NCI-H510A (cell line): Measurements from ENCODE around the gene C10orf90.

Source experiments
- DNase-seq: peaks from one replicate; lab custom pipeline; 2025; lab: John Stamatoyannopoulos, UW

C10orf90 gene

DNA sequence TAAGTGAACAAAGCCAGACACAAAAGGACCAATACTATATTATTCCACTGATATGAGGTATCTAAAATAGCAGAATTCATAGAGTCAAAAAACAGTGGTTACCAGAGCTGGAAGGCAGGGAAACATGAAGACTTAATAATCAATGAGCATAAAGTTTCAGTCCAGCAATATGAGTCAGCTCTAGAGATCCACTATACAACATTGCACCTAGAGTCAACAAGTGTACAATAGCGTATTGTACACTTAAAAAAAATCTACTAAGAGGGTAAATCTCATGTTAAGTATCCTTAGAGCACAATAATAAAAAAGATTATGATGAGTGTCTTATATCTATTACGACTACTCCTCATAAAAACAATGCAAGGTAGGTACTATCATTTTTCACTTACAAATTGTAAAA lies 36.1 kb downstream of the C10orf90 start:
- no peak for DNase-seq

DNA sequence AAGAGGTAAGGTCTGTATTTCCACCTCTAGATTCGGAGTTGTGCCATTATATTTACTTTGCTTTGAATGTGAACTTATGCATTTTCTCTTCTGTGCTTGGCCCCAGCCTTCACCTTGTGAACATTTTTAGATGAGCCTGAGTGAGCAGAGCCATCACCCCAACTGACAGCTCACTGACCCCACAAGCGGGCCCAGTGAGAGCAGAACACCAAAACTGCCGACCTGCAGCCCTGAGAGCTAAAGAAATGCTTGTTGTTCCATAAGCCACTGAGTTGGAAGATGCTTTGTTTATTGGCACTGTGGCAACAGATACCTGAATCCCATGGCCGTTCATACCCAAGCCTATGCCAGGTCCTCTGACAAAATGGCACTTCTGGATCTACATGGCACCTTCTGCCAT lies 37.8 kb downstream of the C10orf90 start:
- DNase-seq = no peak

DNA sequence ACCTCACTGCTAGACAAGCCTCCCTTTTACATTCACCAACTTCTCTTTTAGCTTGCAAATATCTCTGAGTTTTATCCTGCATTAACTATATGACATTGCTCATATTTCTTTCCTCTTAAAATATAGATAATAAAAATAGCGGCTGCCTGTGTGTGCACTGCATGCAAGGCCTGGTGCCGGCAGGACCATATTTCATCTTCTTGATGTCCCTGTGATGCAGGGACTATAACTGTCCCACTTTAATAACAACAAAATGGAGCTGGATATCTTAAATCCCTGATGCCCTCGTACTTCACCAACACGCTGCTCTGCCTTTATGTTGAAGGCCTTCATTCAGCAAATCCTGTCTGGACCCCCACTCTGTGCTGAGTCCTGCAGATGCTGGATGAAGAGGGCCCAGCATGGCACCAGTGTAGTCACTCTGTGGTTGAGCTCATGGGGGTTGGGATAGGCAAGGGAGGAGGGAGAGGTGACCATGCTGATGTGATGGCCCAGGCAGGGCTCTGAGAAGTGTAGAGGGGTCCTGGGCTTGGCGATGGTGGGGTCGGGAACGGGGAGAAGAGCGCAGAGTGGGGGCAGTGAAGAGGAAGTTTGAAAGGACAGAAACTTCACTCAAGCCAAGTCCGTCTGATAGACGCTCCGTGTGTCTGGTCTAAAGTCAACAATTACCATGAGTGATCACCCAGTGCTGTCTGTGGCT lies 40.4 kb downstream of the C10orf90 start:
- no peak for DNase-seq

DNA sequence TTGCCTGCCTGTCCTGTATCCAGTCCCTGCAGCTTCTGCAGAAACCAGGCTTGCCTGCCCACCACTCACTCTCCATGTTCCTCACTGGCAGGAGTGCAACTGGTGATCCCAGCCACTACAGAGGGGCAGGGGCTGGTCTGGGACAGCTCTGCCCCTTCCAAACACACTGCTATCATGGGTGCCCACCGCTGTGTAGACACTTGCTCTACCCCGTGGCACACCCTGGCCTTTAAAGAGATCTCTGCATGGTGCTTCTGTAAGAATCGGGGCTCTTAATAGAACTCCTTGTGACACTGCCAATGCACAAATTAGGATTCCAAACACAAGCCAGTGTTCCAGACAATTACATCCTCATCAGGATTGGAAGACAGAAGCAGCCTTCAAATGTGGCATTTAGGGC lies 41.7 kb downstream of the C10orf90 start:
- no peak for DNase-seq

DNA sequence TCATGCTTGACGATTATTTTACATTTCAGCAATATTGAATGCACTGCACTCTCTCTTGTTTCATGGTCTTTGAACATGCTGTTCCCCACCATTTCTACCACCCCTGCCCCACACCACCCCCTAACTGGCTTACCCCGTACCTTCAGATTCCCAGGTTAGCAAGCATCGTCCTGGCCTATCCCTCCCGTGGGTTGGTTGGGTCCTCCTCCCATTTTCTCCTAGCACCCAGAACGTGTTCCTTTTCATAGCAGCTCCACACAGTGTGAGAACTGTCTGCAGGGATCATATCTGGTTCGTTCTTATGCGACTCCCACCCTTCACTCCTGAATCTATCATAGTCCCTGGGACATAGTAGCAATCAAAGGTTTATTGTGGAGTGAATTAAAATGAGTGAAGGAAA lies 48.6 kb downstream of the C10orf90 start:
- no peak for DNase-seq

DNA sequence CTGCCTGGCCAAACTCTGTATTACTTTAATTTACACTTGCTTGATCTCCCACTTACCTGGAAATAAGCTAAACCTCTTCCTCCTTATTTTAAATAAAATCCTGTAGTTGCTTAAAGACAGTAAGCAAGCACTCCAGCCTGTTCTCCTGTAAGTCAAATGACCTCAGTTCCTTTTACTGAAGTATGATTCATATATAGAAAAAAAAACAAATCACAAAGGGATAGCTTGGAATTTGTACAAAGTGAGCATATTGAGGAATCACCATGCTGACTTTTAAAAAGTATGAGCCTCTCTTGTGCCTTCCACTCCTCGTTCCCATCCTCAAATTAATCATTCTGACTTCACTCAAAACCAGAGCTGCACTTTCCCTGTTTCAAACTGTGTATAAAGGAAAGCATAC lies 52.0 kb downstream of the C10orf90 start:
- no peak for DNase-seq

DNA sequence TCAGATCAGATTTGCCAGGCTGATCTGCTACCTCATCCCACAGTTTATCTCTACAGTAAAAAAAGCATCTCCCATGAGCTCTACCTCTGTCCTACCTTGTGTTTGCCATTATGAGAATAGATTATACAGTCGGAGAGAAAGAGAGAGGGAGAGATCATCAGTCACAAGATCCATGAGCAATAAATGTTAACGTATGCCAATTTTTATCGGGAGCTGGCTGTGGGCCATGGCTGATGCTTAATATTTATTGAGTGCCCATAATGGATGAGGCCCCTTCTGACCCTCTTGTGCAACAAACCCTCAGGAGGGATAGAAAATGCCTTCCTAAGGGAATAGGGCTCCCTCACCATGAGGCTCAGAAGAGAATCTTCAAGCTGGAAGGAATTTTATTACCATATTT lies 52.8 kb downstream of the C10orf90 start:
- no peak for DNase-seq

DNA sequence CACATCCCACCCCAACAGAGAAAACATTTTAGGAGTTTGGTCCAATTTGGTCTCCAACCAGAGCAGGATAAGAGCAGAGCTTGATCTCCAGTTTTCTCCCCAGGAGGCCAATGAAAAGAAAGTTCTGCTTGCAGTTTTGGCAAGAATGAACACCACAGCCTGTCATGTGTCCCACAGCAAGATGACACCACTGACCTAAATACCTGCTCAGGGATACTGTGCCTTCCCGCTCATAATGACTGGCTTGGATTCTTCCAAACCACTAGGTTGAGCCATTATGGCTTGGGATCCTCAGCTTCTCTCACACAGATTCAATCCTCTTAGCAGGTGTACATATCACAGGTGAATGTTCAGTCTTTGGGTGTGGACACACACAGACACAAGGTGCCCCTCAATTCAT lies 53.3 kb downstream of the C10orf90 start:
- DNase-seq = no peak

DNA sequence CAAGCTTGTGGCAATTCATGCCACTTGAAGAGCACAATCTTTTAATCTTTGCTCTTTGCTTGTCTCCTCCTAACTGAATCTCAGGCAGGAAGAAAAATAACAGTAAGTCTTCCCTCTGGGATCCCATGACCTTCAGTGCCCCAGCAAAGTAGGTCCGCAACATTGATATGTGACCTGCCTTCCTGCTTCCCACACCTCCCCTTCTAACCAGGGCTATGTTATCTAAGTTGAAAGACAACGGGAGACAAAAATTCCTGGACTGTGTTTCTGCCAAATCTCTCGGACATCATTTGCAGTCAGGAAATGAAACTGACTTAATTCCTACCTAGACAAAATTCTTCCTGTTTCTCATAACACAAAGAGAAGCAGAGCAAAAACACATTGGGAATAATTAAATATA lies 53.8 kb downstream of the C10orf90 start:
- no peak for DNase-seq

DNA sequence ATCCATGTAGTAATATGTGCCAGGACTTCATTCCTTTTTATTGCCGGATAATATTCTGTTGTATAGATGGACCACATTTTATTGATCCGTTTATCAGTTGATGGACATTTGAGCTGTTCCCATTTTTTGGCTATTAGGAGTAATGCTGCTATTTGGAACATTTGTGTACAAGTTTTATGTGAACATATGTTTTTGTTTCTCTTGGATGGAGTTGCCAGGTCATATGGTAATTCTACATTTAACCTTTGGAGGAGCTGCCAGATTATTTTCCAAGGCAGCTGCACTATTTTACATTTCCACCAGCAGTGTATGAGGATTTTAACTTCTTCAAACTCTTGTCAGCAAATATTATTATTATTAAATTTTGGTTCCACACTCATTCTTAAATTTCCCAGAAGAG lies 59.2 kb downstream of the C10orf90 start:
- DNase-seq = no peak

DNA sequence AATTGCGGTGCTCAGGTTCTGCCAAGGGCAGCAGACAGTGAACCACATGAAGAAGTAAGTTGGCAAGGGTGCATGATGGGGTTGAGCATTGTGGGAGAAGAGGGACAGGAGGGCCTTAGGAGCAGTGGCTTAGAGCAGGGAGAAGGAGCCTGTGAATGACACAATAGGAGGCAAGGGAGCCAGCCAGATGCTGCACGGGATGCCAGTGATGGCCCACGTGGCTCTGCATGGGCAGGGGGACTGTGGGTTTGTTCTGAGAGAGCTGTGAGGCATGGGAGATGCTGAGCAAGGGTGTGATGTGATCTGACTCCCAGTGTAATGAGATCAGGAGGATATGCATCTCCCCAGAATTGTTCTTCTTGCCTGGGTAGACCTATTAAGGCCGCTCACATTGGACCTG lies 60.9 kb downstream of the C10orf90 start:
- no peak for DNase-seq

DNA sequence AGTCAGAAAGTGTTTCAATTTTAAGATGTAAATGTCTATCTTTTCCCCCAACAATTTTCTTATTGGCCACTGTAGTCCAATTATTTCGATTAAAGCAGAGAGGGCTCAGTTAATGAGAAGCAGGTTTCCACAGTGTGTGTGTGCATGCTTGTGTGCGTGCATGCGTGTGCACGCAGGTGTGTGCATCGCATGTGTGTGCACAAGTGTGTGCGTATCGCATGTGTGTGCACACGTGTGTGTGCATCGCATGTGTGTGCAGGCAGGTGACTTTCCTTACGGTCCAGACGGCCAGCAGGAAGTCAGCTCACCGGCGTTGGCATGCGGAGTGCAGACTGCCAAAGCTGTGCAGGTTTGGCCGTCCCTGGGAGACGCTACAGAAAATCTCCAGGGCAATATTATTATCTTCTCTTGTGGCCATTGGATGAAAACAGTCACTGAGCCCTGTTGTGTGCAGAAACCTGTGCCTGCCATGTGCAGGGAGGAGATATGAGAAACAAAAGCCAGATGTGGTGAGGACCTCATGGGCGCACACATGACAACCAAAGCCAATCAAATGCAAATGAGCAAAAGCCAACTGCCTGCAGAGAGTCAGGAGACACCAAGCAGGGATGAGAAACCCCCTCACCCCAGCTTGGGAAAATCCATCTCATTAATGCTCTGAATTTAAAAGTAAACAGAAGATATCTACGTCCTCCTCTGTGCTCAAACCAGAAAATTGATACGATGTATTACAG lies 70.4 kb downstream of the C10orf90 start:
- no peak for DNase-seq

DNA sequence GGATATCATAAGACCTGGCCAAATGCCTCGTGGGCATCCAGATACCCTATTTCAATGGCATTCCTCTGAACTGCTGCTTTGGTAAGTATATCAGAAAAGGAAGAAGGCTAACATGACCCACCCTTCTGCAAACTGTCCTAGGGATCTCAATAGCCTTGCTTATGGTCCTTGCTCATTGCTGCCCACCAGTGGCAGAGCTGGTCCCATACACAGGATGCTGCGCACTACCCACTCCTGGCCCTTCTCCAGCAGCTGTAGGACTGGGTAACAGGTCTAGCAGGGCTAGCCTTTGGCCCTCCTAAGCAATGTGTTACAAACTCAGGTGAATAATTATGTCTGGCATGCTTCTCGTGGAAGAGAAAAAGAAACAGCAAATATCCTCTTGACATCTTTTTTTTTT lies 72.5 kb downstream of the C10orf90 start:
- no peak for DNase-seq

DNA sequence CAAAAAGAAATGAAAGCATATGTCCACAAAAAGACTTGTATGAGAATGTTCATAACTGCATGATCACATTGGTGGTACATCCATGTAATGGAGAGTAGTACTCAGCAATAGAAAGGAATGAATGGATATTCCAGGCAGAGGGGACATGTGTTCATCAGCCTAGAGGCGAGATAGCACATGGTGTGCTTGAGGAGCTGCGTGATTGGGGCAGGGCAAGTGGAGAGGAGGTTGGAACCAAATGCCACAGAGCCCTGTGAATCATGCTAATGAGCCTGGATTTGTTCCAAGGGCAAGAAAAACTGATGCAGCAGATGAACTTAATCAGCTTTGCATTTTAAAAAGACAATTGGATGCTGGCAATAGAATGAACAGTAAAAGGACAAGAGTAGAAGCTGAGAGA lies 73.3 kb downstream of the C10orf90 start:
- no peak for DNase-seq

DNA sequence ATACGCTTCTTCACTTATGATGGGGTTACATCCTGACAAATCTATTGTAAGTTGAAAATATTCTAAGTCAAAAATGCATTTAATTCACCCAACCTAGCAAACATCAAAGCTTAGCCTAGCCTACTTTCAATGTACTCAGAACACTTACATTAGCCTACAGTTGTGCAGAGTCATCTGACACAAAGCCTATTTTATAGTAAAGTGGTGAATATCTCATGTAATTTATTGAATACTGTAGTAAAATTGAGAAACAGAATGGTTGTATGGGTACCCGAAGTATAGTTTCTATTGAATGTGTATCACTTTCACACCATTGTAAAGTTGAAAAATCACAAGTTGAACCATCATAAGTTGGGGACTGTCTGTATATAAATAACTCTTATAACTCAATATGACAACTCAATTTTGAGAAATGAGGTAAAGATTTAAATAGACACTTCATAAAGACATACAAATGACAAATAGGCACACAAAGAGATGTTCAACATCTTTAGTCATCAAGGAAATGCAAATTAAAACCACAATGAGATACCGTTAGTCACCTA lies 73.9 kb downstream of the C10orf90 start:
- DNase-seq = no peak

DNA sequence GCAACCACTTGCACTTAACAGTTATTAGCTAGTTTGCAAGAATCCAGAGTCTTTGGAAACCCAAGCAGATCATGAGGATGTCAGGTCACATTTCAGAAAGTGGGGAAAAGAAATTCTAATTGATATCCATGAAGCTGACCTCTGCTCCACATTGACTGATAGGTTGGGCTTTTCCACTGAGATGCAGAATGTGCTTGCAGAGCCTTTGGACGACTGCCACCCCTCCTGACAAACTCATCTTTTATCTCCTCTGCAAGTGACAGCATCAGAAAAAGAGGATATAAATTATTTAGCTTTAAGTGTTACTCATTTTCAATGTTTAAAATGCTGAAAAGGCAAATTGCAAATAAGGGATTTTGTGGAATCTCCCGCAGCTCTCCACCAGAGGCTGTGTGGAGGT lies 75.3 kb downstream of the C10orf90 start:
- DNase-seq = no peak

DNA sequence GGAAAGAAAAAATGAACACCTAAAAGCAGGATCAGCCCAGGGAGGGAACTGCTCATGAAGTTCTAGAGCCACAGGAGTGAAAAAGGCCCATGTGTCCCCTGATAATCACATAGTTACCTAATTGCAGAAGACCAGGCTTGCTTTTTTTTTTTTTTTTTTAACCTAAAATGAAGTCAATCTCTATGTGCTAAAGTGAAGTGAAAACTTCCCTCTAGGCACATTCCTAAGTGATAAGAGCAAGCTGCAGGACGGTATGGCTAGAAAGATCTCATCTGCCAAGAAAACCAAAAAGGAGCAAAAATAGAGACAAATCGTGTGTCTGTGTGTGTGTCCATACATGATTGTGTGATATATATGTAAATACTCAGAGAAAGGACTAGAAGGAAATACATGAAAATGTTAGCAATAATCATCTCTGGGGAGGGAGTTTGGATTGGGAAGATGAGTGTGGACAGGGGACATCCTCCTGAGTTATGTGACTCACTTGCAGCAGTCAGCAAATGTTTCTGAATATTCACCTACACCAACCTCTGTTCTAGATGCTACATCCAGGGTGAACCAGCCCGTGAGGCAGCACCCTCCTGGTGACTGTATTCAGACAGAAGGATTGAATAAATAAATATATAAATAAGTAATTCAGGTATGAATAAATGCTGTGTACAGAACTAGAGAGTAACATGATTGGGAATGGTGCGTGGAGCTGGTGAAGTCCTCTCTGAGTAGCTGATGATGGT lies 76.4 kb downstream of the C10orf90 start:
- DNase-seq = no peak

DNA sequence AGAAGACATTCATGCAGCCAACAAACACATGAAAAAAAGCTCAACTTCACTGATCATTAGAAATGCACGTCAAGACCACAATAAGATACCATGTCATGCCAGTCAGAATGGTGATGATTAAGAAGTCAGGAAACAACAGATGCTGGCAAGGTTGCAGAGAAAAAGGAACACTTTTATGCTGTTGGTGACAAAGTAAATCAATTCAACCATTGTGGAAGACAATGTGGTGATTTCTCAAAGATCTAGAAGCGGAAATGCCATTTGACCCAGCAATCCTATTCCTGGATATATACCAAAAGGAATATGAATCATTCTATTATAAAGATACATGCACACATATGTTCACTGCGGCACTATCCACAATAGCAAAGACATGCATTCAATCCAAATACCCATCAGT lies 77.6 kb downstream of the C10orf90 start:
- DNase-seq = no peak

DNA sequence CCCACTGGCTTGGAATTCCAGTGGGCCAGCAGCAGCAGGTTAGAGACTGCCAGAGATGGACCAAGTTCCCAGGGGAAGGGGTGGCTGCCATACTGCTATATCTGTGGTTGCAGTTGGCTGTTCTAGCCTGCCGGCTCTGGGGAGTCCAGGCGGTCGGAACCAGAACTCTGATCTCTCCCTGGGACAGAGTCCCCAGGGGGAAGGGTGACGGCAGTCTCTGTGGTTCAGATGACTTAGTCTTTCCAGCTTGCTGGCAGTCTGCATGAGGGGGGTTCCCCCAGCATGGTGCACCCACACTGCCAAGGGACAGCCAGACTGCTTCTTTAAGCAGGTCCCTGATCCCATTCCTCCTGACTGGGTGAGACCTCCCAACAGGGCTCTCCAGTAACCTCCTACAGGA lies 82.5 kb downstream of the C10orf90 start:
- no peak for DNase-seq

DNA sequence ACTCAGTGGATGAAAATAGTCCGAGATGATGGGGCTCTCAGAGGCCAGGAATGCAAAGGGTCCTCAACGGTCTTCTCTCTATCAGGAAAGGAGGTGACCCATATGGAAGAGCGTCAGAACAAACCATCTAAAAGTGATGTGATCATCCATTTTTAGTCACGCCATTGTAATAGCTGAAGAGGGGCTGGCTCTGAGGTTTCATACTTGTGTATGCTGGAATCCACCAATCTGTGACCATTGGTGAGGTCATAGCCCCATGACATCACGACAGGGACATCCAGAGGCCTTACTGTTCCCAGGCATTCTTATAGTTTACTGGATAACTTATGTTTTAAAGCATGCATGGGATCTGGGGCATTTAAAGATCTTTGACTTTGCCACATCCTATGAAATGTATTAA lies 83.6 kb downstream of the C10orf90 start:
- DNase-seq = no peak

DNA sequence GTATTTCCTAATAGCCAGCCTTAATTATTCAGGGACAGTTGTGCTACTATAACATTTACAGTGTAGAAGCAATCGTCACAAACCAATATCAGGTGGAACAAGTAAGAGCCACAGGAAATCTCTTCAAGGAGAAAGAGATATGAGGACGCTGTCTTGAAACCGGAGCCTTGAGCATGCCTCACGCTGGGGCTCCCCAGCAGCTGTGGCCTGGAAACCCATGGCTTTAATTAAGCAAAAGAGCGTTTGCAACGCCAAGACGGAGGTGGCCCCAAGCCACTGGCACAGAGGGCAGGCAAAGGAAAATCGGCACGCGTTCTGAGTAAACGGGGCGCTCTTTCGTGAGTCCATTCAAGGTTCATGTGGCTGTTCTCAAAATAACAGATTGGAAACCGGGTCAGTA lies 84.4 kb downstream of the C10orf90 start:
- no peak for DNase-seq

DNA sequence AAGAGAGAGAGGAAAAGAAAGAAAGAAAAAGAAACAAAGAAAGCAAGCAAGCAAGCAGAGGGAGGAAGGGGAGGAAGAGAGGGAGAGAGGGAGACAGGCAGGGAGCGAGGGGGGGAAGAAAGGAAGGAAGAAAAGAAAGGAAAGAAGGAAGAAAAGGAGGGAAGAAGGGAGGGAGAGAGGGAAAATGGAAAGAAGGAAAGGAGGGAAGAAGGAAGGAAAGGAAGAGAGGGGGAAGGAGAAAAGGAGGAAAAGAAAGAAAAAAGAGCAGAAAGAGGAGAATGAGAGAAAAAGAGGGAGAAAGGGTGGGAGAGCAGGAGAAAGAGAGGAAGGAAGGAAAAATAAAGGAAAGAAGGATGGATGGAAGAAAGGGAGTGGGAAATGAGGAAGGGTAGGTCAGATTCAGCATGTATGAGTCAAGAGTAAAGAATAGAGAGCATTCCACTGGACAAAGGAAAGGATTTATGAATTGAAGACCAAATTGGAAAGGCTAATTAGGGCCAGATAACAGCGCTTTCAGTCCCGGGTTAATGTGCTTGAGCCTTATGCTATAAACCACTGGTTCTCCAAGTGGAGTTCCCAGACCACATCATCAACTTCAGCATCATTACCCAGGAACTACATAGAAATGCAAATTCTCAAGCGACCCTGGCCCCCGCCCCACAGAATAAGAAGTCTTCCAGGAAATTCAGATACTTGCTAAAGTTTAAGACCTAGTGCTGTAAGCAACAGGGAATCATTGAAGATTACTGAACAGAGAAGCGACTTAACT lies 85.1 kb downstream of the C10orf90 start:
- no peak for DNase-seq
